Suprapubic skin (tissue), 4 donors: ENCODE data around the gene PRIMA1.

Experiments used
- EP300 ChIP-seq: sonication (generic); formaldehyde crosslinking; IDR thresholded peaks from one replicate; pipeline ENCODE4 v1.6.1; 2017; ENCODE audit warnings: antibody characterized with exemption
- POLR2AphosphoS5 ChIP-seq, 3 donors: sonication (generic); formaldehyde crosslinking; IDR thresholded peaks; one replicate each; pipeline ENCODE4 v1.6.1; 2017; ENCODE audit warnings: antibody characterized with exemption in 3 of 3
- TF ChIP-seq, protein P1 (sequence below), 2 donors: fragments of 200-600 bp in 1 of 2; fragments of 450-650 bp in 1 of 2; sonication (generic) in 1 of 2; IDR thresholded peaks; one replicate each; pipeline ENCODE4 v1.5.1; 2016 to 2019; ENCODE audit warnings: antibody characterized with exemption in 2 of 2, mild to moderate bottlenecking in 1 of 2, moderate library complexity in 1 of 2

DNA sequence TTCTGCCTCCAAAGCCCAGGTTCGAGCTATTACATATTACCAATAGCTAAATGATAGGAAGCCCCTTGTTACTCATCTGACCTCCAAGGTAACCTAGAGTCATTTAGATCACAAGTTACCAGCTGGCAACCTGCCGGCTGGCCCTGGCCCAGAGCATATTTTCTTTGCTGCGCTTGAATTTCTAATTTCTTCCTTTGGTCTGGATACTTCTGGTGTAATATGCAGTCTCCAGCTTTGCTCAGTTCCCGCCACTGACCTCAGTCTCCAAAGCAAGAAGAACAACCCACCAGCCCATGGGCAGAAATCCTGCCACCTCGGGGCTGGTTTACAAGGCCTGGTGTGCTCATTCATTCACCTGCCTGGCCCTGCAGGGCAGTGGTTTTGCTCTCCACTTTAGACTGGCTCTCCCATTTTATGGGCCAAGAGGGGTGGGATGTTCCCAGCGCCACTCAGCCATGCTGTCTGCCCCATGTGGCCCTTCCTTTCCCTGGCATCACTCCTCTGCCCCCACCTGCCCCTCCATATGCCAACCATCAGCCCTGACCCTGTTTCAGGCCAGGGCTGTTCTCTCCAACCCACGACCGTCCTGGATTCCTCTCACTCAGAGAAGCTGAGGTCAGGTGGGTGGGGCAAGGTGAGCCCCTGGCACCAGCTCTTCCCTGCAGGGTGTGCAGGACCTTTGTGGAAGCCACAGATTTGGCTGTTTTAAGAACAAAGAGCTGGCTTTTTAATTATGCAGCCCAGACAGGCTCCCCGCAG is 76.0 kb downstream of the PRIMA1 start:
- no peak for TF ChIP-seq EP300
- TF ChIP-seq, protein P1, sequence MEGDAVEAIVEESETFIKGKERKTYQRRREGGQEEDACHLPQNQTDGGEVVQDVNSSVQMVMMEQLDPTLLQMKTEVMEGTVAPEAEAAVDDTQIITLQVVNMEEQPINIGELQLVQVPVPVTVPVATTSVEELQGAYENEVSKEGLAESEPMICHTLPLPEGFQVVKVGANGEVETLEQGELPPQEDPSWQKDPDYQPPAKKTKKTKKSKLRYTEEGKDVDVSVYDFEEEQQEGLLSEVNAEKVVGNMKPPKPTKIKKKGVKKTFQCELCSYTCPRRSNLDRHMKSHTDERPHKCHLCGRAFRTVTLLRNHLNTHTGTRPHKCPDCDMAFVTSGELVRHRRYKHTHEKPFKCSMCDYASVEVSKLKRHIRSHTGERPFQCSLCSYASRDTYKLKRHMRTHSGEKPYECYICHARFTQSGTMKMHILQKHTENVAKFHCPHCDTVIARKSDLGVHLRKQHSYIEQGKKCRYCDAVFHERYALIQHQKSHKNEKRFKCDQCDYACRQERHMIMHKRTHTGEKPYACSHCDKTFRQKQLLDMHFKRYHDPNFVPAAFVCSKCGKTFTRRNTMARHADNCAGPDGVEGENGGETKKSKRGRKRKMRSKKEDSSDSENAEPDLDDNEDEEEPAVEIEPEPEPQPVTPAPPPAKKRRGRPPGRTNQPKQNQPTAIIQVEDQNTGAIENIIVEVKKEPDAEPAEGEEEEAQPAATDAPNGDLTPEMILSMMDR (IDR thresholded peaks at IDR 0.05): no peak
- TF ChIP-seq POLR2AphosphoS5 (IDR thresholded peaks at IDR 0.05): no peak
